HepG2 (cell line): ENCODE measurements around the gene DAB1. TPM values are rescaled to one million over a fixed set of nuclear protein-coding genes. Genes with fewer than 3 reads are reported as not detected.

Source experiments
- ATAC-seq: fragments of 200-7000 bp; cut with Tn5 transposase; 3 replicates; pipeline ENCODE4 v1.9.1; 2020; ENCODE audit warnings: mild to moderate bottlenecking, moderate library complexity
- BruUV-seq: library from RNA; stranded (reverse); fragments of 400-500 nt; replicated peaks from 2 replicates; lab custom pipeline; 2021; lab: Mats Ljungman, UMichigan
- CTCF ChIA-PET: fragments of 300-600 bp; formaldehyde crosslinking; extraction: SDS; loops from one replicate; lab custom pipeline; 2021; ENCODE audit warnings: low total read pairs, inconsistent platforms, low intra/inter-chr PET ratio; lab: Yijun Ruan, JAX
- POLR2A ChIA-PET: fragments of 350-600 bp; sonication (Branson Sonifier 250); formaldehyde crosslinking; loops from one replicate; lab custom pipeline; 2020; ENCODE audit warnings: antibody characterized with exemption, inconsistent platforms; lab: Yijun Ruan, JAX
- DNase-seq: peaks from one replicate; pipeline ENCODE4 v3.0.0-alpha.2; 2015; ENCODE audit warnings: low spot score
- FAIRE-seq: peaks from 3 replicates; lab custom pipeline; 2011; peaks lifted over from hg19 to GRCh38; lab: Jason Lieb, UNC
- H2AFZ ChIP-seq: one replicate; pipeline ENCODE4 v1.6.1; 2011; ENCODE audit warnings: low read length, inconsistent platforms
- H3K27ac ChIP-seq: fragments of 300-600 bp; 3 replicates; pipeline ENCODE4 v1.8.0; 2011; ENCODE audit warnings: mixed run types, mild to moderate bottlenecking, mixed read lengths, low read length, inconsistent platforms; ENCODE audit not compliant: insufficient read depth; ENCODE audit errors: extremely low read length
- H3K27me3 ChIP-seq, 2 experiments: fragments of 200-600 bp in 1 of 2; 2 replicates in 1 of 2; 3 replicates in 1 of 2; pipeline versions ENCODE4 v1.6.0 to v1.8.0; 2011; ENCODE audit warnings: low read length in 2 of 2, mild to moderate bottlenecking in 2 of 2, moderate library complexity in 2 of 2, inconsistent platforms in 1 of 2; ENCODE audit not compliant: insufficient read depth in 2 of 2, control insufficient read depth in 1 of 2
- H3K36me3 ChIP-seq, 2 experiments: fragments of 200-600 bp in 1 of 2; replicated peaks in 1 of 2; 2 replicates in 1 of 2; 3 replicates in 1 of 2; pipeline versions ENCODE4 v1.5.1 to v1.8.0; 2011; ENCODE audit warnings: low read length in 2 of 2, inconsistent platforms in 1 of 2; ENCODE audit not compliant: insufficient read depth in 2 of 2, control insufficient read depth in 1 of 2
- H3K4me1 ChIP-seq: 2 replicates; pipeline ENCODE4 v1.5.1; 2012; ENCODE audit warnings: low read length, inconsistent platforms; ENCODE audit not compliant: insufficient read depth
- H3K4me2 ChIP-seq: 2 replicates; pipeline ENCODE4 v1.6.0; 2011; ENCODE audit warnings: low read depth, low read length, inconsistent platforms
- H3K4me3 ChIP-seq, 3 experiments: fragments of 200-600 bp in 1 of 3; sonication (generic), shearing (Covaris generic) in 1 of 3; replicated peaks in 1 of 3; 2 replicates each; pipeline ENCODE4 v1.5.1; 2011 to 2016; ENCODE audit warnings: low read length in 3 of 3, inconsistent platforms in 2 of 3, low read depth in 2 of 3, mild to moderate bottlenecking in 2 of 3, control low read depth in 1 of 3, mixed read lengths in 1 of 3; ENCODE audit not compliant: insufficient read depth in 1 of 3
- H3K79me2 ChIP-seq: one replicate; pipeline ENCODE4 v1.6.1; 2011; ENCODE audit warnings: low read length, inconsistent platforms; ENCODE audit not compliant: insufficient read depth
- H3K9ac ChIP-seq: 2 replicates; pipeline ENCODE4 v1.6.0; 2011; ENCODE audit warnings: mild to moderate bottlenecking, low read depth, low read length, inconsistent platforms; ENCODE audit not compliant: insufficient read depth
- H3K9me3 ChIP-seq: 2 replicates; pipeline ENCODE4 v1.5.1; 2012; ENCODE audit warnings: mild to moderate bottlenecking, low read length
- H4K20me1 ChIP-seq: 2 replicates; pipeline ENCODE4 v1.6.0; 2011; ENCODE audit warnings: inconsistent platforms, mild to moderate bottlenecking, low read length, moderate library complexity; ENCODE audit not compliant: insufficient read depth
- EP300 ChIP-seq, 3 experiments: sonication (generic) in 1 of 3; formaldehyde crosslinking in 1 of 3; IDR thresholded peaks; 2 replicates each; pipeline versions ENCODE4 v1.5.1 to v1.6.1; 2011 to 2020; ENCODE audit warnings: low read depth in 2 of 3, low read length in 2 of 3, borderline replicate concordance in 1 of 3, improper control_type of control experiment in 1 of 3, mild to moderate bottlenecking in 1 of 3, missing genetic modification reagents in 1 of 3, moderate library complexity in 1 of 3
- GMEB1 ChIP-seq: sonication (generic); formaldehyde crosslinking; IDR thresholded peaks from 2 replicates; pipeline ENCODE4 v1.5.1; 2020; ENCODE audit warnings: missing genetic modification reagents, mild to moderate bottlenecking, borderline replicate concordance
- IRF1 ChIP-seq: sonication (generic); formaldehyde crosslinking; IDR thresholded peaks from 2 replicates; pipeline ENCODE4 v1.4.0; 2020; ENCODE audit warnings: low read depth, mild to moderate bottlenecking, missing genetic modification reagents
- MTA1 ChIP-seq: sonication (generic); formaldehyde crosslinking; IDR thresholded peaks from 2 replicates; pipeline ENCODE4 v1.4.0; 2020; ENCODE audit warnings: missing genetic modification reagents, mild to moderate bottlenecking, borderline replicate concordance
- POGZ ChIP-seq: sonication (generic); formaldehyde crosslinking; IDR thresholded peaks from 2 replicates; pipeline ENCODE4 v1.4.0; 2020; ENCODE audit warnings: mild to moderate bottlenecking, missing genetic modification reagents
- ZMYM3 ChIP-seq: sonication (generic); formaldehyde crosslinking; IDR thresholded peaks from 2 replicates; pipeline ENCODE4 v1.5.1; 2020; ENCODE audit warnings: mild to moderate bottlenecking, missing genetic modification reagents
- ZNF850 ChIP-seq: sonication (generic); formaldehyde crosslinking; conservative IDR thresholded peaks from 2 replicates; pipeline ENCODE4 v1.9.0; 2021; ENCODE audit warnings: mild to moderate bottlenecking, missing genetic modification reagents
- ZZZ3 ChIP-seq: sonication (generic); formaldehyde crosslinking; IDR thresholded peaks from 2 replicates; pipeline ENCODE4 v1.4.0; 2020; ENCODE audit warnings: missing genetic modification reagents, mild to moderate bottlenecking, borderline replicate concordance
- WGBS: methylation state at CpG from one replicate; pipeline ENCODE4 v1.1.6; 2017; ENCODE audit warnings: low lambda C conversion rate; 5-methylcytosine and 5-hydroxymethylcytosine counted together
- in situ Hi-C: cut with HindIII; loops from 2 replicates; pipeline ENCODE4 v1.10.0; 2017; ENCODE audit warnings: low pct_unique_long_range_greater_than_20kb; ENCODE audit not compliant: extremely low pct_ligation_motif_present
- intact Hi-C: fragments of 100-400 bp; cut with micrococcal nuclease; formaldehyde crosslinking; loops from one replicate; pipeline ENCODE4 v1.10.0; 2022; ENCODE audit not compliant: unreplicated experiment
- polyA plus RNA-seq, 8 experiments: library from polyadenylated mRNA; depleted of rRNA in 3 of 8; stranded (reverse) in 7 of 8; unstranded in 1 of 8; fragments of >200 nt; fragmentation: Illumina TruSeq in 4 of 8; extraction: Trizol in 4 of 8; gene quantifications; 2 replicates each; pipeline versions ENCODE4 v1.2.1 to v1.2.3, GENCODE V29; 2011 to 2016; ENCODE audit warnings: low read depth in 4 of 8, missing spikeins in 1 of 8, mixed read lengths in 1 of 8; ENCODE audit not compliant: insufficient read depth in 1 of 8
- total RNA-seq, 5 experiments: library from RNA; depleted of rRNA; stranded (reverse); fragments of >200 nt; fragmentation: Illumina TruSeq; extraction: Trizol; gene quantifications; 2 replicates each; pipeline ENCODE4 v1.2.3, GENCODE V29; 2016; ENCODE audit warnings: low read depth in 1 of 5
- TF ChIP-seq, protein P1 (sequence below): sonication (generic); formaldehyde crosslinking; IDR thresholded peaks from 2 replicates; pipeline ENCODE4 v1.8.1; 2023; ENCODE audit warnings: missing genetic modification reagents, inconsistent platforms, borderline replicate concordance

DAB1 gene
- total and polyA plus RNA-seq, 2 of the 13 experiments (the other 11 are each of a cell fraction or from before 2014, with no cell fraction given) = 0.04 to 0.13 TPM

- ChIA-PET CTCF (no interaction called here), POLR2A (no interaction called here)
- Histone ChIP-seq H4K20me1 (no peaks in the 10 kb centered on the region), H3K4me3 (no peak overlapping the region), H3K36me3 (no peaks in the 10 kb centered on the region), H3K9me3 (no peaks in the 10 kb centered on the region), H3K4me2 (no peak overlapping the region), H3K9ac (no peak overlapping the region), H3K4me1 (peaks cover 6% of the 10 kb centered on the region; the same call in 1 of the 2 replicates), H3K79me2 (no peaks in the 10 kb centered on the region), H3K27ac (no peak overlapping the region), H3K27me3 (no peaks in the 10 kb centered on the region), H2AFZ (no peak overlapping the region)
- in situ Hi-C loops (no loop called here), intact Hi-C loops (no loop called here)
- 21% methylated on average over 1 of the region's 1 CpG for WGBS
- DNase-seq (no peak), ATAC-seq (no peak), FAIRE-seq (no peak)
- TF ChIP-seq IRF1 (CRISPR knock-in tag) = no peak
- no peak for TF ChIP-seq ZMYM3 (CRISPR knock-in tag)
- TF ChIP-seq, protein P1, sequence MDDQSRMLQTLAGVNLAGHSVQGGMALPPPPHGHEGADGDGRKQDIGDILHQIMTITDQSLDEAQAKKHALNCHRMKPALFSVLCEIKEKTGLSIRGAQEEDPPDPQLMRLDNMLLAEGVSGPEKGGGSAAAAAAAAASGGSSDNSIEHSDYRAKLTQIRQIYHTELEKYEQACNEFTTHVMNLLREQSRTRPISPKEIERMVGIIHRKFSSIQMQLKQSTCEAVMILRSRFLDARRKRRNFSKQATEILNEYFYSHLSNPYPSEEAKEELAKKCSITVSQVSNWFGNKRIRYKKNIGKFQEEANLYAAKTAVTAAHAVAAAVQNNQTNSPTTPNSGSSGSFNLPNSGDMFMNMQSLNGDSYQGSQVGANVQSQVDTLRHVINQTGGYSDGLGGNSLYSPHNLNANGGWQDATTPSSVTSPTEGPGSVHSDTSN = no peak
- no peak for TF ChIP-seq POGZ (CRISPR knock-in tag)
- BruUV-seq = no TSS peak
These were observed 74.9 kb downstream of the DAB1 start for GRCh38 chr1:57348921-57349320.

DNA sequence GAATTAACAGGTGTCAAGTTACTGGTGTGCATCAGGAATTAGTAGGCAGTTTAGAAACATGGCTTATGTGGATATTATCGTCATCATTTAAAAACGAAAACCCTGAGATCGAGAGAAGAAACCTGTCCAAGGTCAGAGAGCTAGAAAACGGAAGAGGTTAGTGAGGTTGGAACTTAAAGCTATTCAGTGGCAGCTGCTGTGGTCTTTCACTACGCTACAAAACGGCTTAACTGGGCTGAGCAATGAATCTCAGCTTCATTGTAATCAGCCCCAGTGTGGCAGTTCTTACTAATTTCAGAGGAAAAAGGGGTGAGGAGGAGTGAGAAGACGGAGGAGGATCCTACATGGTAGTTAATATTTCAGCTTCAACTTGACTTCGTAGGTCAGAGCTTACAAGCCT lies 77.9 kb downstream of the DAB1 start:
- Histone ChIP-seq H4K20me1 (no peaks in the 10 kb centered on the region), H2AFZ (no peak overlapping the region), H3K9ac (no peak overlapping the region), H3K9me3 (no peaks in the 10 kb centered on the region), H3K36me3 (no peaks in the 10 kb centered on the region), H3K27ac (no peak overlapping the region), H3K4me2 (no peak overlapping the region), H3K4me3 (no peak overlapping the region), H3K79me2 (no peaks in the 10 kb centered on the region), H3K27me3 (no peaks in the 10 kb centered on the region), H3K4me1 (peaks cover 6% of the 10 kb centered on the region; the same call in 1 of the 2 replicates)
- in situ Hi-C loops = no loop called here
- no peak for ATAC-seq
- ChIA-PET CTCF (no interaction called here), POLR2A (no interaction called here)
- intact Hi-C loops = no loop called here
- FAIRE-seq = no peak
- no peak for DNase-seq
- no TSS peak for BruUV-seq
- WGBS = 42% methylated on average over 8 of the region's 8 CpGs
- TF ChIP-seq MTA1 (no peak), ZNF850 (CRISPR knock-in tag) (no peak), EP300 (IDR thresholded peaks at IDR 0.05; ENCODE audit: low read depth in 2 of 2, low read length in 2 of 2) (no peak), EP300 (CRISPR knock-in tag; IDR thresholded peaks at IDR 0.05; ENCODE audit: borderline replicate concordance) (no peak), ZZZ3 (no peak), GMEB1 (CRISPR knock-in tag) (no peak)
